Endothelial cell of umbilical vein (primary cell): ENCODE measurements around the gene KCTD6. TPM values are rescaled to one million over a fixed set of nuclear protein-coding genes. Genes with fewer than 3 reads are reported as not detected.

Experiments
- BruUV-seq: library from RNA; stranded (reverse); fragments of 400-500 nt; replicated peaks from 2 replicates; lab custom pipeline; 2021; lab: Mats Ljungman, UMichigan
- CTCF ChIA-PET: fragments of 300-600, 350-600 bp; sonication (Branson Sonifier 250); formaldehyde crosslinking; loops from one replicate; lab custom pipeline; 2021; ENCODE audit warnings: antibody characterized with exemption, inconsistent platforms; lab: Charles Lee
- POLR2A ChIA-PET: fragments of 300-600, 350-600 bp; sonication (Branson Sonifier 250); formaldehyde crosslinking; loops from one replicate; lab custom pipeline; 2021; ENCODE audit warnings: antibody characterized with exemption, inconsistent platforms; lab: Charles Lee
- DNase-seq: peaks from one replicate; pipeline ENCODE4 v3.0.0-alpha.2; 2011; ENCODE audit warnings: low read depth, low spot score
- FAIRE-seq: peaks from 2 replicates; lab custom pipeline; 2011; peaks lifted over from hg19 to GRCh38; lab: Jason Lieb, UNC
- H2AFZ ChIP-seq: 2 replicates; pipeline ENCODE4 v1.6.0; 2012; ENCODE audit warnings: low read depth, low read length, control low read depth, inconsistent platforms
- H3K27ac ChIP-seq: 2 replicates; pipeline ENCODE4 v1.5.1; 2011; ENCODE audit warnings: low read depth, mild to moderate bottlenecking, control low read depth, low read length, moderate library complexity; ENCODE audit not compliant: insufficient read depth
- H3K27me3 ChIP-seq, 2 experiments: 2 replicates each; pipeline versions ENCODE4 v1.6.0 to v1.6.1; 2011; ENCODE audit warnings: low read length in 2 of 2, mixed read lengths in 1 of 2; ENCODE audit not compliant: control insufficient read depth in 2 of 2, insufficient read depth in 2 of 2
- H3K36me3 ChIP-seq, 2 experiments: 2 replicates in 1 of 2; 3 replicates in 1 of 2; pipeline ENCODE4 v1.5.1; 2011; ENCODE audit warnings: low read length in 2 of 2, mild to moderate bottlenecking in 1 of 2, moderate library complexity in 1 of 2; ENCODE audit not compliant: control insufficient read depth in 2 of 2, insufficient read depth in 2 of 2; ENCODE audit errors: extremely low read depth in 1 of 2
- H3K4me1 ChIP-seq: 3 replicates; pipeline ENCODE4 v1.5.1; 2011; ENCODE audit warnings: mild to moderate bottlenecking, low read length; ENCODE audit not compliant: control insufficient read depth, insufficient read depth; ENCODE audit errors: extremely low read depth
- H3K4me2 ChIP-seq: 2 replicates; pipeline ENCODE4 v1.6.1; 2011; ENCODE audit warnings: low read length, control low read depth, mixed read lengths; ENCODE audit not compliant: insufficient read depth
- H3K4me3 ChIP-seq, 3 experiments: fragments of 200-600 bp in 1 of 3; sonication (generic), shearing (Covaris generic) in 1 of 3; replicated peaks in 1 of 3; 2 replicates each; pipeline ENCODE4 v1.5.1; 2011 to 2016; ENCODE audit warnings: control low read depth in 3 of 3, low read length in 3 of 3, mild to moderate bottlenecking in 2 of 3, inconsistent platforms in 1 of 3, low read depth in 1 of 3, moderate library complexity in 1 of 3; ENCODE audit not compliant: insufficient read depth in 1 of 3
- H3K79me2 ChIP-seq: 2 replicates; pipeline ENCODE4 v1.6.0; 2012; ENCODE audit warnings: low read length, inconsistent platforms; ENCODE audit not compliant: control insufficient read depth, insufficient read depth
- H3K9ac ChIP-seq: replicated peaks from 2 replicates; pipeline ENCODE3; 2011; ENCODE audit warnings: low read length, control low read depth; ENCODE audit not compliant: insufficient read depth; ENCODE audit errors: extremely low read depth
- H3K9me1 ChIP-seq: replicated peaks from 3 replicates; pipeline ENCODE4 v1.6.0; 2011; ENCODE audit warnings: mild to moderate bottlenecking, low read length; ENCODE audit not compliant: control insufficient read depth, insufficient read depth; ENCODE audit errors: extremely low read depth
- H3K9me3 ChIP-seq: replicated peaks from 2 replicates; pipeline ENCODE4 v1.5.1; 2012; ENCODE audit warnings: low read length, inconsistent platforms; ENCODE audit not compliant: control insufficient read depth, insufficient read depth
- H4K20me1 ChIP-seq: replicated peaks from 2 replicates; pipeline ENCODE3; 2011; ENCODE audit warnings: mild to moderate bottlenecking, low read length; ENCODE audit not compliant: control insufficient read depth, insufficient read depth; ENCODE audit errors: extremely low read depth
- EZH2 ChIP-seq: IDR thresholded peaks from 2 replicates; pipeline ENCODE4 v1.6.1; 2012; ENCODE audit warnings: borderline replicate concordance, low read depth, mild to moderate bottlenecking, moderate library complexity, low read length, inconsistent platforms; ENCODE audit not compliant: severe bottlenecking
- FOS ChIP-seq: IDR thresholded peaks from 2 replicates; pipeline ENCODE4 v1.6.1; 2011; ENCODE audit warnings: mild to moderate bottlenecking, low read length, moderate library complexity, borderline replicate concordance; ENCODE audit not compliant: insufficient read depth
- GATA2 ChIP-seq: IDR thresholded peaks from 2 replicates; pipeline ENCODE4 v1.7.0; 2011; ENCODE audit warnings: low read depth, mild to moderate bottlenecking, moderate library complexity, mixed read lengths, low read length; ENCODE audit not compliant: insufficient read length, insufficient read depth
- JUN ChIP-seq: IDR thresholded peaks from 2 replicates; pipeline ENCODE4 v1.6.1; 2011; ENCODE audit warnings: borderline replicate concordance, low read depth; ENCODE audit not compliant: insufficient read length, insufficient read depth
- MYC ChIP-seq: IDR thresholded peaks from one replicate; pipeline ENCODE4 v1.6.1; 2011; ENCODE audit warnings: mild to moderate bottlenecking, low read depth, low read length
- POLR2A ChIP-seq: IDR thresholded peaks from 2 replicates; pipeline ENCODE4 v1.6.1; 2012; ENCODE audit warnings: low read depth, mild to moderate bottlenecking, control low read depth, low read length
- POLR2AphosphoS5 ChIP-seq: IDR thresholded peaks from 2 replicates; pipeline ENCODE4 v1.6.1; 2012; ENCODE audit warnings: low read depth, mild to moderate bottlenecking, control low read depth, low read length, moderate library complexity; ENCODE audit not compliant: insufficient read depth
- dilution Hi-C: fragments of 300-500 bp; cut with MboI; formaldehyde crosslinking; loops from one replicate; pipeline ENCODE4 v1.15.0; 2019; ENCODE audit warnings: low sequenced_read_pairs; ENCODE audit not compliant: extremely low pct_ligation_motif_present
- intact Hi-C: fragments of 100-400 bp; cut with micrococcal nuclease; formaldehyde crosslinking; loops from one replicate; pipeline ENCODE4 v1.10.0; 2022
- polyA plus RNA-seq, 4 experiments: library from polyadenylated mRNA; depleted of rRNA in 3 of 4; stranded (reverse) in 3 of 4; unstranded in 1 of 4; fragments of >200 nt; gene quantifications; 2 replicates each; pipeline versions ENCODE4 v1.2.1 to v1.2.3, GENCODE V29; 2011 to 2012; ENCODE audit warnings: missing spikeins in 1 of 4
- total RNA-seq: library from RNA; stranded (reverse); gene quantifications from 2 replicates; pipeline ENCODE4 v1.2.3, GENCODE V29; 2021
- TF ChIP-seq, protein P1 (sequence below), 2 donors: IDR thresholded peaks; 1 replicate in 1 of 2; 2 replicates in 1 of 2; pipeline ENCODE4 v1.5.1; 2011; ENCODE audit warnings: low read length in 2 of 2, mild to moderate bottlenecking in 2 of 2, moderate library complexity in 2 of 2, control low read depth in 1 of 2, inconsistent platforms in 1 of 2, low read depth in 1 of 2; ENCODE audit not compliant: insufficient read depth in 1 of 2; ENCODE audit errors: extremely low read depth in 1 of 2
- TF ChIP-seq, protein P2 (sequence below): IDR thresholded peaks from 2 replicates; pipeline ENCODE4 v1.6.1; 2011; ENCODE audit not compliant: insufficient read depth, insufficient read length

Gene KCTD6
- total and polyA plus RNA-seq, 2 donors (not counting 3 experiments of a cell fraction or from before 2014, with no cell fraction given) = 6.4 TPM

DNA sequence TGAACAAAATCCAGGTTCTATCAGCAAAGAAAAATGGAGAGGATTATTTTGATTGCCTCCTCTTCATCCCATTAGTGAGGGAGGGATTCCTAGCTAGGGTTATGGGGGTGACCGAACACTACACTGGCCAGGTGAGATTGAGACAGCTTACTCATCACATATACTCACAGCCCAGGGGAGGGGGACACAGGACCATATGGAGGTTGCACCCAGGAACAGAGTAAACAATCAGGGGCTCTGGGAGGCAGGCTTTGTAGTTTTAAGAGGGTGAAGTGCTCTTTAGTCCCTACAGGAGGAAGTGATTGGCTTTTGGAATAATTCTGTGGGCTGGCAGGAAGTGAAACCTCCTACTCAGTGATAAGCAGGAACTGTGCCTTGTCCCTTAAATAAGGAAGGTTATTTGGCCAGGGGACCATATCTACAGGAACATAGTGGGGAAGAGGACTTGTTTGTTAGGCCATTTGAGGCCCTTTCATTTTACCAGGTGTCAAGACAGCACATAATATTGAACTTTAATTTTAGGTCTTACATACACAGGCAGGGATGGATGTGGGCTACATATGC, 17.5 kb upstream of the KCTD6 start:
- dilution Hi-C loops (no loop called here), intact Hi-C loops (no loop called here)
- Histone ChIP-seq H3K4me3 (no peak overlapping the region), H3K9me3 (no peaks in the 10 kb centered on the region), H3K9me1 (no peaks in the 10 kb centered on the region), H3K4me2 (no peak overlapping the region), H3K36me3 (no peaks in the 10 kb centered on the region), H3K27ac (no peak overlapping the region), H3K4me1 (peaks cover 3% of the 10 kb centered on the region), H3K79me2 (no peaks in the 10 kb centered on the region), H2AFZ (no peak overlapping the region), H4K20me1 (no peaks in the 10 kb centered on the region), H3K27me3 (peaks cover 0 to 4% of the 10 kb centered on the region in 2 experiments), H3K9ac (no peak overlapping the region)
- no peak for TF ChIP-seq FOS
- TF ChIP-seq JUN = no peak
- TF ChIP-seq GATA2 = no peak
- no peak for TF ChIP-seq POLR2AphosphoS5
- TF ChIP-seq POLR2A = no peak
- TF ChIP-seq EZH2 = no peak
- no peak for TF ChIP-seq MYC
- TF ChIP-seq, protein P1, sequence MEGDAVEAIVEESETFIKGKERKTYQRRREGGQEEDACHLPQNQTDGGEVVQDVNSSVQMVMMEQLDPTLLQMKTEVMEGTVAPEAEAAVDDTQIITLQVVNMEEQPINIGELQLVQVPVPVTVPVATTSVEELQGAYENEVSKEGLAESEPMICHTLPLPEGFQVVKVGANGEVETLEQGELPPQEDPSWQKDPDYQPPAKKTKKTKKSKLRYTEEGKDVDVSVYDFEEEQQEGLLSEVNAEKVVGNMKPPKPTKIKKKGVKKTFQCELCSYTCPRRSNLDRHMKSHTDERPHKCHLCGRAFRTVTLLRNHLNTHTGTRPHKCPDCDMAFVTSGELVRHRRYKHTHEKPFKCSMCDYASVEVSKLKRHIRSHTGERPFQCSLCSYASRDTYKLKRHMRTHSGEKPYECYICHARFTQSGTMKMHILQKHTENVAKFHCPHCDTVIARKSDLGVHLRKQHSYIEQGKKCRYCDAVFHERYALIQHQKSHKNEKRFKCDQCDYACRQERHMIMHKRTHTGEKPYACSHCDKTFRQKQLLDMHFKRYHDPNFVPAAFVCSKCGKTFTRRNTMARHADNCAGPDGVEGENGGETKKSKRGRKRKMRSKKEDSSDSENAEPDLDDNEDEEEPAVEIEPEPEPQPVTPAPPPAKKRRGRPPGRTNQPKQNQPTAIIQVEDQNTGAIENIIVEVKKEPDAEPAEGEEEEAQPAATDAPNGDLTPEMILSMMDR (IDR thresholded peaks at IDR 0.05; ENCODE audit: extremely low read depth in 1 of 2, insufficient read depth in 1 of 2, low read depth in 1 of 2, low read length in 2 of 2) = no peak
- TF ChIP-seq, protein P2, sequence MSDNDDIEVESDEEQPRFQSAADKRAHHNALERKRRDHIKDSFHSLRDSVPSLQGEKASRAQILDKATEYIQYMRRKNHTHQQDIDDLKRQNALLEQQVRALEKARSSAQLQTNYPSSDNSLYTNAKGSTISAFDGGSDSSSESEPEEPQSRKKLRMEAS = no peak
- FAIRE-seq = no peak
- POLR2A ChIA-PET = no interaction called here
- BruUV-seq = no TSS peak
- DNase-seq = no peak
- CTCF ChIA-PET = interaction anchor here (0.8 to 1.1 kb wide), 2 partner anchors 17 to 94 kb away, joined by 4 read pairs; partner anchors contain the start of gene KCTD6
